ENCODE results near the gene PLXDC1.

The PLXDC1 gene

GRCh38 chr17:39166437-39167335, 15.2 kb upstream of the PLXDC1 start:
- H3K4me3 ChIP-seq (ENCODE audit: low read length) = no peak overlapping the region
- no peak overlapping the region for H4K5ac ChIP-seq (ENCODE audit: low read length)
- peaks cover 10% of the 10 kb centered on the region for H3K27me3 ChIP-seq (ENCODE audit: insufficient read depth, low read length, poor library complexity)
- no peak overlapping the region for H3K23ac ChIP-seq (ENCODE audit: low read length)
- WGBS (ENCODE audit: extremely low coverage, insufficient coverage, low lambda C conversion rate) = no CpG with 5 or more reads among the region's 7 CpGs
- H2BK15ac ChIP-seq (replicated peaks; ENCODE audit: low read depth) = no peak overlapping the region
- H4K8ac ChIP-seq (ENCODE audit: low read depth, low read length) = no peak overlapping the region
- no peak for DNase-seq
- H3K56ac ChIP-seq (ENCODE audit: low read length) = no peak overlapping the region
- no peak overlapping the region for H3K18ac ChIP-seq (ENCODE audit: low read length)
- H3K4ac ChIP-seq (ENCODE audit: low read depth, low read length) = no peak overlapping the region
- no peaks in the 10 kb centered on the region for H3K79me1 ChIP-seq (ENCODE audit: low read length)
- no peak overlapping the region for H2AK5ac ChIP-seq (ENCODE audit: low read length)
- H3K36me3 ChIP-seq (ENCODE audit: control insufficient read depth, insufficient read depth, low read length) = no peaks in the 10 kb centered on the region
- H3K79me2 ChIP-seq (ENCODE audit: control insufficient read depth, insufficient read depth, low read length) = no peaks in the 10 kb centered on the region
- no peaks in the 10 kb centered on the region for H3K4me1 ChIP-seq (ENCODE audit: control insufficient read depth, low read depth, low read length)
- H2BK5ac ChIP-seq (ENCODE audit: low read length) = no peak overlapping the region
- H2BK120ac ChIP-seq (ENCODE audit: low read depth, low read length) = no peak overlapping the region
- H3K9ac ChIP-seq (ENCODE audit: low read length) = no peak overlapping the region
- no peak overlapping the region for H3K4me2 ChIP-seq (ENCODE audit: low read length)
- no peak overlapping the region for H3K27ac ChIP-seq (ENCODE audit: low read depth, low read length)

DNA sequence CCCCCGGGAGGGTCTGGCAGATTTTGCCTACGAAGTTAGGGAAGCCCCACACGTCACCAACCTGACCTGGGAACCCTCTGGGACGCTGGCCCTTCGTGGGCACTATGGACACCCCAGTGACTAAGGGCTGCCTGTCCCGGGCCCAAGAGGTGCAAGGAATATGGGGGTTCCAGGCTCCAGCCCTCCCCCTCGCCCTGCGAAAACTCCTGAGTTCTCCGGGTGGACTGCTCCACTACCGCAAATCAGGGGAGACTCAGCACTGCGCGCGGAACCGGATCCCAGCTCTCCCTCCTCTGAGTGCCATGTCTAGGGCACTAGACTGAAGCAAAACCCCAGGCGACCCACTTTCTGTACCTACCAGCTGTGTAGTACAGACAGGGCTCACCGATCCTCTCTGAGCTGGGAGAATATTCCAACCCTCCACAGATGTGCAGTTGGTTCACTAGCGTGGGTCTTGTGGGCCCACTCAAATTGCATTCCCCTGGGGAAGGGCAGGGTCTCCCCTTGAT, 14.5 kb upstream of the PLXDC1 start, which contains the start of gene ARL5C:
Gene ARL5C, minus strand, starts transcription at position 321 of the 509 bp plus-strand sequence. CDS start 401 bp downstream, outside the sequence.
- no peaks in the 10 kb centered on the region for H3K36me3 ChIP-seq (ENCODE audit: control insufficient read depth, insufficient read depth, low read length)
- H3K79me1 ChIP-seq (ENCODE audit: low read length) = no peaks in the 10 kb centered on the region
- no peak for DNase-seq
- no peak within 1 kb of the TSS for H3K23ac ChIP-seq (ENCODE audit: low read length)
- H3K56ac ChIP-seq (ENCODE audit: low read length) = peak within 1 kb of the TSS; percentile 89
- no peak within 1 kb of the TSS for H3K27ac ChIP-seq (ENCODE audit: low read depth, low read length)
- H3K79me2 ChIP-seq (ENCODE audit: control insufficient read depth, insufficient read depth, low read length) = no peaks in the 10 kb centered on the region
- H2BK120ac ChIP-seq (ENCODE audit: low read depth, low read length) = no peak within 1 kb of the TSS
- H3K4me1 ChIP-seq (ENCODE audit: control insufficient read depth, low read depth, low read length) = no peaks in the 10 kb centered on the region
- WGBS (ENCODE audit: extremely low coverage, insufficient coverage, low lambda C conversion rate) = no CpG with 5 or more reads among the region's 17 CpGs
- H2AK5ac ChIP-seq (ENCODE audit: low read length) = no peak within 1 kb of the TSS
- peaks cover 10% of the 10 kb centered on the region for H3K27me3 ChIP-seq (ENCODE audit: insufficient read depth, low read length, poor library complexity)
- peak within 1 kb of the TSS; percentile 46 for H3K4me3 ChIP-seq (ENCODE audit: low read length)
- H3K4ac ChIP-seq (ENCODE audit: low read depth, low read length) = no peak within 1 kb of the TSS
- H2BK15ac ChIP-seq (replicated peaks; ENCODE audit: low read depth) = no peak within 1 kb of the TSS
- H3K18ac ChIP-seq (ENCODE audit: low read length) = no peak within 1 kb of the TSS
- H3K4me2 ChIP-seq (ENCODE audit: low read length) = peak within 1 kb of the TSS; percentile 90
- H4K5ac ChIP-seq (ENCODE audit: low read length) = no peak within 1 kb of the TSS
- no peak within 1 kb of the TSS for H2BK5ac ChIP-seq (ENCODE audit: low read length)
- H3K9ac ChIP-seq (ENCODE audit: low read length) = peak within 1 kb of the TSS; percentile 62
- H4K8ac ChIP-seq (ENCODE audit: low read depth, low read length) = no peak within 1 kb of the TSS

DNA sequence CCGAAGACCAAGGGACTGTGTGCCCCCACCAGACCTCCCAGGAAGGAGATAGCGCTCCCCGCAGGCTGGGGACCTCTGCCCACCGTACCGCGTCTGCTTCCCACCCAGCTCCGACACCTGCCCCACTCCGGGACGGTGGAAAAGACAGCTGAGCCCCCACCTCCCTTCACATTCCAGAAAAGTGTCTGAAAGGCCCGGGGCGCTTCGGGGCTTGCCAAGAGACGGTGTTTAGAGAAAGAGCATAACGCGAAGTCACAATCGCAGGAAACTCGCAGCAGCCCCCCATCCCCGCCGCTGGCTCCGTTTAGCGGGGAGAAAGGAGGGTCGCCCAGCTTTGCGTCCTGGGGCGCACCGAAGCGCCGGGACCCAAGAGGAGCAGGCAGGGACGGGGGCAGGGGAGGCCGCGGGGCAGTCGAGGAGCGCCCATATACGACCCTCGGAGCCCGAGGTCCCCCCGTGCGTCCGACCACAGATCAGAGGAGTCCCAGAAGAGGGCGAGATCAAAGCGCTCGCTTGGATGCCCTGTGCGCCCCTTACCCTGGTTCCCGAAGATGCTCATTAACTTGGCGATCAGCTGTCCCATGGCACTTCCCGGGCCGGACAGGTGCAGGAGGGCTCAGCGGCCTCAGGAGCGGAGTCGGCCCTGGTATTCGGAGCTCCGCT, 13.9 kb upstream of the PLXDC1 start:
- H3K4me1 ChIP-seq (ENCODE audit: control insufficient read depth, low read depth, low read length) = no peaks in the 10 kb centered on the region
- peak overlapping the region; percentile 89 for H3K56ac ChIP-seq (ENCODE audit: low read length)
- H3K4ac ChIP-seq (ENCODE audit: low read depth, low read length) = no peak overlapping the region
- H3K27ac ChIP-seq (ENCODE audit: low read depth, low read length) = no peak overlapping the region
- no peak overlapping the region for H4K5ac ChIP-seq (ENCODE audit: low read length)
- no CpG with 5 or more reads among the region's 51 CpGs for WGBS (ENCODE audit: extremely low coverage, insufficient coverage, low lambda C conversion rate)
- H3K79me1 ChIP-seq (ENCODE audit: low read length) = no peaks in the 10 kb centered on the region
- no peak overlapping the region for H2BK120ac ChIP-seq (ENCODE audit: low read depth, low read length)
- no peak overlapping the region for H4K8ac ChIP-seq (ENCODE audit: low read depth, low read length)
- peak overlapping the region; percentile 46 for H3K4me3 ChIP-seq (ENCODE audit: low read length)
- no peaks in the 10 kb centered on the region for H3K36me3 ChIP-seq (ENCODE audit: control insufficient read depth, insufficient read depth, low read length)
- no peak for DNase-seq
- no peak overlapping the region for H2BK15ac ChIP-seq (replicated peaks; ENCODE audit: low read depth)
- no peak overlapping the region for H2AK5ac ChIP-seq (ENCODE audit: low read length)
- no peaks in the 10 kb centered on the region for H3K79me2 ChIP-seq (ENCODE audit: control insufficient read depth, insufficient read depth, low read length)
- H3K18ac ChIP-seq (ENCODE audit: low read length) = no peak overlapping the region
- H2BK5ac ChIP-seq (ENCODE audit: low read length) = no peak overlapping the region
- peaks cover 10% of the 10 kb centered on the region for H3K27me3 ChIP-seq (ENCODE audit: insufficient read depth, low read length, poor library complexity)
- no peak overlapping the region for H3K23ac ChIP-seq (ENCODE audit: low read length)
- H3K4me2 ChIP-seq (ENCODE audit: low read length) = peak overlapping the region; percentile 90
- H3K9ac ChIP-seq (ENCODE audit: low read length) = peak overlapping the region; percentile 62

- Histone ChIP-seq H4K5ac (ENCODE audit: low read length) (no peak overlapping the region), H3K9ac (ENCODE audit: low read length) (peak overlapping the region; percentile 62), H3K79me2 (ENCODE audit: control insufficient read depth, insufficient read depth, low read length) (no peaks in the 10 kb centered on the region), H2BK15ac (replicated peaks; ENCODE audit: low read depth) (no peak overlapping the region), H3K18ac (ENCODE audit: low read length) (no peak overlapping the region), H2AK5ac (ENCODE audit: low read length) (no peak overlapping the region), H2BK5ac (ENCODE audit: low read length) (no peak overlapping the region), H3K23ac (ENCODE audit: low read length) (no peak overlapping the region), H3K4me3 (ENCODE audit: low read length) (peak overlapping the region; percentile 46), H3K56ac (ENCODE audit: low read length) (peak overlapping the region; percentile 89), H3K27ac (ENCODE audit: low read depth, low read length) (no peak overlapping the region), H3K4ac (ENCODE audit: low read depth, low read length) (no peak overlapping the region), H3K4me1 (ENCODE audit: control insufficient read depth, low read depth, low read length) (no peaks in the 10 kb centered on the region), H3K27me3 (ENCODE audit: insufficient read depth, low read length, poor library complexity) (peaks cover 10% of the 10 kb centered on the region), H3K4me2 (ENCODE audit: low read length) (peak overlapping the region; percentile 90), H3K36me3 (ENCODE audit: control insufficient read depth, insufficient read depth, low read length) (no peaks in the 10 kb centered on the region), H2BK120ac (ENCODE audit: low read depth, low read length) (no peak overlapping the region), H3K79me1 (ENCODE audit: low read length) (no peaks in the 10 kb centered on the region), H4K8ac (ENCODE audit: low read depth, low read length) (no peak overlapping the region)
- no CpG with 5 or more reads among the region's 15 CpGs for WGBS (ENCODE audit: extremely low coverage, insufficient coverage, low lambda C conversion rate)
- peak; percentile 97 for DNase-seq
These were observed 13.3 kb upstream of the PLXDC1 start for GRCh38 chr17:39164675-39165143.

- no peak overlapping the region for H3K23ac ChIP-seq (ENCODE audit: low read length)
- no peak overlapping the region for H4K5ac ChIP-seq (ENCODE audit: low read length)
- no peaks in the 10 kb centered on the region for H3K36me3 ChIP-seq (ENCODE audit: control insufficient read depth, insufficient read depth, low read length)
- no peak overlapping the region for H3K9ac ChIP-seq (ENCODE audit: low read length)
- peaks cover 10% of the 10 kb centered on the region for H3K27me3 ChIP-seq (ENCODE audit: insufficient read depth, low read length, poor library complexity)
- no peak overlapping the region for H2BK120ac ChIP-seq (ENCODE audit: low read depth, low read length)
- no peaks in the 10 kb centered on the region for H3K79me2 ChIP-seq (ENCODE audit: control insufficient read depth, insufficient read depth, low read length)
- no peak overlapping the region for H3K18ac ChIP-seq (ENCODE audit: low read length)
- H3K4me1 ChIP-seq (ENCODE audit: control insufficient read depth, low read depth, low read length) = no peaks in the 10 kb centered on the region
- no peak overlapping the region for H4K8ac ChIP-seq (ENCODE audit: low read depth, low read length)
- no peak overlapping the region for H2AK5ac ChIP-seq (ENCODE audit: low read length)
- no peak overlapping the region for H2BK5ac ChIP-seq (ENCODE audit: low read length)
- no CpG with 5 or more reads among the region's 2 CpGs for WGBS (ENCODE audit: extremely low coverage, insufficient coverage, low lambda C conversion rate)
- H3K4me2 ChIP-seq (ENCODE audit: low read length) = no peak overlapping the region
- no peak overlapping the region for H3K4me3 ChIP-seq (ENCODE audit: low read length)
- H3K27ac ChIP-seq (ENCODE audit: low read depth, low read length) = no peak overlapping the region
- H2BK15ac ChIP-seq (replicated peaks; ENCODE audit: low read depth) = no peak overlapping the region
- no peak for DNase-seq
- no peak overlapping the region for H3K56ac ChIP-seq (ENCODE audit: low read length)
- H3K79me1 ChIP-seq (ENCODE audit: low read length) = no peaks in the 10 kb centered on the region
- no peak overlapping the region for H3K4ac ChIP-seq (ENCODE audit: low read depth, low read length)
These were observed 10.5 kb upstream of the PLXDC1 start for GRCh38 chr17:39161962-39162361.
